Tibial artery (tissue), 4 donors: Measurements from ENCODE around the gene GABRB3.

Experiments used
- DNase-seq, 2 donors: peaks; one replicate each; pipeline ENCODE4 v3.0.0-alpha.2; 2019
- H3K27ac ChIP-seq, 2 donors: fragments of 200-600 bp; sonication (generic) in 1 of 2; 1 replicate in 1 of 2; 2 replicates in 1 of 2; pipeline ENCODE4 v1.5.1; 2018 to 2019; ENCODE audit warnings: mild to moderate bottlenecking in 1 of 2
- H3K27me3 ChIP-seq, 2 donors: fragments of 200-600 bp; sonication (generic) in 1 of 2; one replicate each; pipeline versions ENCODE4 v1.5.1 to v1.6.0; 2016 to 2019
- H3K36me3 ChIP-seq, 3 donors: fragments of 200-600 bp; sonication (generic) in 2 of 3; one replicate each; pipeline ENCODE4 v1.5.1; 2016 to 2019; ENCODE audit warnings: mild to moderate bottlenecking in 2 of 3
- H3K4me1 ChIP-seq, 4 donors: fragments of 200-600 bp; sonication (generic) in 2 of 4; 1 replicate in 3 of 4; 2 replicates in 1 of 4; pipeline ENCODE4 v1.5.1; 2016 to 2019
- H3K4me3 ChIP-seq, 2 donors: fragments of 200-600 bp; sonication (generic) in 1 of 2; 1 replicate in 1 of 2; 2 replicates in 1 of 2; pipeline ENCODE4 v1.5.1; 2018 to 2019; ENCODE audit warnings: mild to moderate bottlenecking in 2 of 2
- H3K9me3 ChIP-seq, 3 donors: fragments of 200-600 bp; sonication (generic) in 1 of 3; one replicate each; pipeline ENCODE4 v1.5.1; 2016 to 2019
- intact Hi-C: fragments of 100-400 bp; cut with DNase I; formaldehyde crosslinking; loops from one replicate; pipeline ENCODE4 v1.15.0; 2023; ENCODE audit warnings: low total_unique reads
- TF ChIP-seq, protein P1 (sequence below), 2 experiments: fragments of 200-600 bp in 1 of 2; fragments of 450-650 bp in 1 of 2; IDR thresholded peaks; one replicate each; pipeline ENCODE4 v1.5.1; 2017 to 2019; ENCODE audit warnings: antibody characterized with exemption in 2 of 2, mild to moderate bottlenecking in 1 of 2, moderate library complexity in 1 of 2

GABRB3 gene

GRCh38 chr15:26712335-26712734 is 60.5 kb downstream of the GABRB3 start:
- H3K4me3 ChIP-seq, result no peak overlapping the region
- no peak for DNase-seq
- no peaks in the 10 kb centered on the region for H3K4me1 ChIP-seq
- no peak overlapping the region for H3K27ac ChIP-seq
- no peaks in the 10 kb centered on the region for H3K27me3 ChIP-seq
- no peaks in the 10 kb centered on the region for H3K9me3 ChIP-seq
- TF ChIP-seq, protein P1, sequence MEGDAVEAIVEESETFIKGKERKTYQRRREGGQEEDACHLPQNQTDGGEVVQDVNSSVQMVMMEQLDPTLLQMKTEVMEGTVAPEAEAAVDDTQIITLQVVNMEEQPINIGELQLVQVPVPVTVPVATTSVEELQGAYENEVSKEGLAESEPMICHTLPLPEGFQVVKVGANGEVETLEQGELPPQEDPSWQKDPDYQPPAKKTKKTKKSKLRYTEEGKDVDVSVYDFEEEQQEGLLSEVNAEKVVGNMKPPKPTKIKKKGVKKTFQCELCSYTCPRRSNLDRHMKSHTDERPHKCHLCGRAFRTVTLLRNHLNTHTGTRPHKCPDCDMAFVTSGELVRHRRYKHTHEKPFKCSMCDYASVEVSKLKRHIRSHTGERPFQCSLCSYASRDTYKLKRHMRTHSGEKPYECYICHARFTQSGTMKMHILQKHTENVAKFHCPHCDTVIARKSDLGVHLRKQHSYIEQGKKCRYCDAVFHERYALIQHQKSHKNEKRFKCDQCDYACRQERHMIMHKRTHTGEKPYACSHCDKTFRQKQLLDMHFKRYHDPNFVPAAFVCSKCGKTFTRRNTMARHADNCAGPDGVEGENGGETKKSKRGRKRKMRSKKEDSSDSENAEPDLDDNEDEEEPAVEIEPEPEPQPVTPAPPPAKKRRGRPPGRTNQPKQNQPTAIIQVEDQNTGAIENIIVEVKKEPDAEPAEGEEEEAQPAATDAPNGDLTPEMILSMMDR (IDR thresholded peaks at IDR 0.05), result no peak
- intact Hi-C loops, result no loop called here
- no peaks in the 10 kb centered on the region for H3K36me3 ChIP-seq

DNA sequence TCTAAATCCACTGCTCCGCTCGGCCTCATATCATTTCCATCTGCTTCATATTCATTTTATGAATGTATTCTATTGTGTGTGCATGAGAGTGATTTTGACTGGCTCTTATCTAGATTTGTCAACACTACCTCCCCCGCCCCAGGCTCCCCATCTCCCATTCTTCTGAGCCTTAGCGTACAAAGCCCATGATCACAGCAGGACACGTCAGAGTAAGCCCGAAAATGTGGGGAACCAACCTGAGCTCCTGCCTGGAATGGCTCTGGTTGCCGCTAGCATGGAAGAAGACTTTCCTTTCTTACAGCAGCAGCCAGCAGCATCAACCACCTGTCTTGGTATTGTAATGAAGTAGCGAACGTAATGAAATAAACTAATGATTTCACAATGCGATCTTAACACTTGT is 61.4 kb downstream of the GABRB3 start:
- Histone ChIP-seq H3K36me3 (no peaks in the 10 kb centered on the region), H3K27ac (no peak overlapping the region), H3K4me3 (no peak overlapping the region), H3K27me3 (no peaks in the 10 kb centered on the region), H3K4me1 (no peaks in the 10 kb centered on the region), H3K9me3 (no peaks in the 10 kb centered on the region)
- TF ChIP-seq, protein P1 (IDR thresholded peaks at IDR 0.05), result no peak
- no peak for DNase-seq
- intact Hi-C loops, result no loop called here

DNA sequence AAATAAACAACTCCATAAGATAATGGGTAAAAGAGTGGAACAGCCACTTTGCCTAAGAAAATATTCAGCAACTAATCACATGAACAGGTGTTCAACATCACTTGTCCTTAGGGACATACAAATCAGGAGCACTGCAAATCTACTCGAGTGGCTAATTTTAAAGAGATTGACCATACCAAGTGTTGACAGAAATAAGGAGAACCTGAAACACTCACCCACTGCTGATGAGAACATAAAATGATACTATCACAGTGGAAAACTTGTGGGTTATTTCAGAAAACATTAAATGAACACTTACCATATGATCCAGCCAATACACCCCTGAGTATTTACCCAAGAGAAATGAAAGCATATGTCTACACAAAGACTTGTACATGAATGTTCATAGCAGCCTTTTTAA is 70.5 kb downstream of the GABRB3 start:
- no peak for DNase-seq

GRCh38 chr15:26698555-26698954 is 74.3 kb downstream of the GABRB3 start:
- DNase-seq, result no peak
- Histone ChIP-seq H3K27ac (no peak overlapping the region), H3K9me3 (peaks cover 0 to 6% (median 0%) of the 10 kb centered on the region in 3 donors), H3K36me3 (no peaks in the 10 kb centered on the region), H3K27me3 (no peaks in the 10 kb centered on the region), H3K4me1 (no peaks in the 10 kb centered on the region), H3K4me3 (no peak overlapping the region)
- intact Hi-C loops, result no loop called here
- TF ChIP-seq, protein P1 (IDR thresholded peaks at IDR 0.05), result no peak

More for the DNA sequence above, 70.5 kb downstream of the GABRB3 start:
- no peak overlapping the region for H3K4me3 ChIP-seq
- no peaks in the 10 kb centered on the region for H3K9me3 ChIP-seq
- H3K27me3 ChIP-seq, result no peaks in the 10 kb centered on the region
- TF ChIP-seq, protein P1 (IDR thresholded peaks at IDR 0.05), result no peak
- H3K27ac ChIP-seq, result no peak overlapping the region
- no peaks in the 10 kb centered on the region for H3K36me3 ChIP-seq
- H3K4me1 ChIP-seq, result no peaks in the 10 kb centered on the region
- intact Hi-C loops, result no loop called here

- Histone ChIP-seq H3K27ac (no peak overlapping the region), H3K4me3 (no peak overlapping the region), H3K27me3 (no peaks in the 10 kb centered on the region), H3K36me3 (no peaks in the 10 kb centered on the region), H3K9me3 (peaks cover 0 to 11% (median 0%) of the 10 kb centered on the region in 3 donors), H3K4me1 (no peaks in the 10 kb centered on the region)
- TF ChIP-seq, protein P1 (IDR thresholded peaks at IDR 0.05), result no peak
- DNase-seq, result no peak
- intact Hi-C loops, result no loop called here
Measured at GRCh38 chr15:26697913-26698312, 75.0 kb downstream of the GABRB3 start.

DNA sequence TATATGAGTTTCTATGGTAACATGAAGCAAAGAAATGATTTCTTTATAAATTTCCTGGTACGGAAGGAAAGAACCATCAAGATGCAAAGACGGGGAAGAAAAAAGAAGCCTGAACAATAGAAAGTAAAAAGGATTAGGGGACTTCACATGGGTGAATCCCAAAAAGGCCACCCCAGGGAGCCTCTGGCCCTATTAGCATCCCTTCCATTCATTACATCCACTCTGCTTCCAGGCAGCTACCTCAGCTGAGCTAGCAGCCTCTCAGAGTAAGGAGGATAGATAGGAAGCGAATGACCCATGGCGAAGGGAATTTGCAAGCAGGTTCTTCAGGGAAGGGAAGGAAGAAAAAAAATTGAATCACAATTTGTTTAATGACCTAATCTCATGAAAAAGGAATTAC is 81.6 kb downstream of the GABRB3 start:
- TF ChIP-seq, protein P1 (IDR thresholded peaks at IDR 0.05), result no peak
- DNase-seq, result no peak
- intact Hi-C loops, result no loop called here
- no peaks in the 10 kb centered on the region for H3K36me3 ChIP-seq
- H3K27me3 ChIP-seq, result no peaks in the 10 kb centered on the region
- H3K4me3 ChIP-seq, result no peak overlapping the region
- H3K4me1 ChIP-seq, result no peaks in the 10 kb centered on the region
- no peak overlapping the region for H3K27ac ChIP-seq
- peaks cover 0 to 11% (median 0%) of the 10 kb centered on the region in 3 donors for H3K9me3 ChIP-seq
